HG02938 (cell line): ENCODE results near the gene MTHFSD.

Experiments
- ATAC-seq: cut with Tn5 transposase; IDR thresholded peaks from one replicate; pipeline ENCODE4 v1.9.1; 2021; ENCODE audit warnings: mild to moderate bottlenecking, moderate library complexity; ENCODE audit not compliant: unreplicated experiment

MTHFSD gene

GRCh38 chr16:86531191-86531545 lies 23.9 kb downstream of the MTHFSD start:
- ATAC-seq: no peak

- ATAC-seq: no peak
Observed at GRCh38 chr16:86530251-86531190, 24.5 kb downstream of the MTHFSD start.

GRCh38 chr16:86529160-86529559 lies 25.9 kb downstream of the MTHFSD start:
- no peak for ATAC-seq

- no peak for ATAC-seq
Observed at GRCh38 chr16:86528061-86528929, 26.7 kb downstream of the MTHFSD start.

GRCh38 chr16:86527366-86527765 lies 27.7 kb downstream of the MTHFSD start:
- ATAC-seq: no peak

GRCh38 chr16:86525696-86526095 lies 29.3 kb downstream of the MTHFSD start:
- ATAC-seq: no peak

GRCh38 chr16:86524029-86524428 lies 31.0 kb downstream of the MTHFSD start:
- ATAC-seq: no peak

- ATAC-seq: no peak
Observed at GRCh38 chr16:86523166-86523740, 31.8 kb downstream of the MTHFSD start.

- ATAC-seq: no peak
Observed at GRCh38 chr16:86522634-86523033, 32.4 kb downstream of the MTHFSD start.

GRCh38 chr16:86521236-86522197 lies 33.5 kb downstream of the MTHFSD start:
- ATAC-seq: no peak

GRCh38 chr16:86520317-86521210 lies 34.5 kb downstream of the MTHFSD start:
- no peak for ATAC-seq

- no peak for ATAC-seq
Observed at GRCh38 chr16:86519649-86520316, 35.3 kb downstream of the MTHFSD start.

GRCh38 chr16:86519007-86519648 lies 35.9 kb downstream of the MTHFSD start:
- ATAC-seq: no peak

GRCh38 chr16:86517652-86518258 lies 37.3 kb downstream of the MTHFSD start:
- ATAC-seq: no peak

GRCh38 chr16:86517033-86517432 lies 38.0 kb downstream of the MTHFSD start:
- no peak for ATAC-seq

- no peak for ATAC-seq
Observed at GRCh38 chr16:86516623-86517003, 38.4 kb downstream of the MTHFSD start.

GRCh38 chr16:86515777-86516622 lies 39.0 kb downstream of the MTHFSD start:
- ATAC-seq: no peak
